Panc1 (cell line): ENCODE data around the gene SLC27A1.

Experiments used
- CTCF ChIP-seq: fragments of 450-650 bp; IDR thresholded peaks from 2 replicates; pipeline ENCODE4 v1.5.1; 2017; ENCODE audit warnings: mild to moderate bottlenecking
- POLR2AphosphoS5 ChIP-seq: IDR thresholded peaks from 2 replicates; pipeline ENCODE4 v1.6.1; 2012; ENCODE audit warnings: mild to moderate bottlenecking, low read depth, low read length, moderate library complexity
- REST ChIP-seq, 2 experiments: IDR thresholded peaks; 2 replicates each; pipeline ENCODE4 v1.6.1; 2011 to 2012; ENCODE audit warnings: low read depth in 2 of 2, control low read depth in 1 of 2, low read length in 1 of 2, mild to moderate bottlenecking in 1 of 2, moderate library complexity in 1 of 2; ENCODE audit not compliant: insufficient read depth in 1 of 2
- SIN3A ChIP-seq: IDR thresholded peaks from 2 replicates; pipeline ENCODE4 v1.6.1; 2012; ENCODE audit warnings: low read depth, mild to moderate bottlenecking, low read length, moderate library complexity, borderline replicate concordance; ENCODE audit not compliant: insufficient read depth
- TCF7L2 ChIP-seq: IDR thresholded peaks from 2 replicates; pipeline ENCODE4 v1.6.1; 2011; ENCODE audit warnings: mild to moderate bottlenecking, low read depth, low read length, inconsistent platforms

GRCh38 chr19:17522988-17523872 lies 52.9 kb downstream of the SLC27A1 start:
- TF ChIP-seq CTCF: no peak
- no peak for TF ChIP-seq POLR2AphosphoS5
- TF ChIP-seq SIN3A: no peak
- no peak for TF ChIP-seq REST (IDR thresholded peaks at IDR 0.05; ENCODE audit: insufficient read depth in 1 of 2, low read depth in 2 of 2, low read length in 1 of 2)
- TF ChIP-seq TCF7L2: no peak
